ENCODE data around the gene IGFL1.

DNA sequence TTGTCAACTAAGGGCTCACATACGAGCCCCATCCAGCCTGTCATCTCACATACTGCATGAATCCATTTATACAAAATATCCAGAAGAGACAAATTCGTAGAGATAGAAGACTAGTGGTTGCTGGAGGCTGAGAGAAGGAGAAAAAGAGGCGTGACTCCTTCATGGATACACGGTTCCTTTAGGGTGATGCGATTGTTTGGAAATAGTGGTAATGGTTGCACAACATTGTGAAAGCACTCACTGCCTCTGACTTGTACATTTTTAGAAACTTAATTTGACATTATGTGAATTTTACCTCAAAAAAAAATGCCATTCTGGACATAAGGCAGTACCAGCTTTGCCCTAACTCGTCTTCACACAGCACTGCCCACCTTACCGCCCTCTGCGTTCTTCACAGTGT lies 27.3 kb downstream of the IGFL1 start:
- TF ChIP-seq POLR2A (IDR thresholded peaks at IDR 0.05; ENCODE audit: low read length): no peak
- no peak for TF ChIP-seq GATA1 (IDR thresholded peaks at IDR 0.05; ENCODE audit: low read depth, low read length)

All from erythroblast (primary cell).